ENCODE data around the gene HOXD4. TPM values are rescaled to one million over a fixed set of nuclear protein-coding genes. Genes with fewer than 3 reads are reported as not detected.
A peak's percentile ranks its signal among the peaks of the same experiment; 100 is the strongest.

The HOXD4 gene
- total RNA-seq, 4 donors from 2014 or later, result 2.2 to 25.5 (median 15.3) TPM

- peaks cover 8 to 51% (median 26%) of the 10 kb centered on the region in 4 donors for H3K4me1 ChIP-seq
- peak within 1 kb of the TSS; percentile 8 to 52 (median 28) for H3K4me3 ChIP-seq
- H3K27ac ChIP-seq, result peak within 1 kb of the TSS; percentile 51 to 79 (median 60)
- no peaks in the 10 kb centered on the region for H3K36me3 ChIP-seq
- DNase-seq, result peak; percentile 66
- H3K27me3 ChIP-seq, result peaks cover 98% of the 10 kb centered on the region
- H3K9me3 ChIP-seq, result no peaks in the 10 kb centered on the region
- WGBS, 2 donors (ENCODE audit: low coverage in 1 of 2), result 0 to 10% methylated on average over 3 to 64 of the region's 85 CpGs
- in situ Hi-C loops (cut with MboI; ENCODE audit: low pct_ligation_motif_present in 1 of 4, low pct_unique_long_range_greater_than_20kb in 1 of 4, low sequenced_read_pairs in 3 of 4), result loop anchor here in 3 of 4 donors (25.0 kb wide), 2 partner anchors 705 to 1030 kb away; no protein-coding TSS in a partner anchor
- peak; percentile 15 for TF ChIP-seq POLR2A (IDR thresholded peaks at IDR 0.05)
- no peak for TF ChIP-seq EP300 (IDR thresholded peaks at IDR 0.05; ENCODE audit: low read depth)
- TF ChIP-seq POLR2AphosphoS5 (IDR thresholded peaks at IDR 0.05), result peak; percentile 15 to 49 (median 44)
- no peak for TF ChIP-seq CTCF (IDR thresholded peaks at IDR 0.05)
- intact Hi-C loops (cut with DNase I; ENCODE audit: low total_unique reads), result no loop called here
These were observed 44.5 kb upstream of the HOXD4 start, which contains the start of gene HOXD11 for GRCh38 chr2:176106581-176107539. TSS of gene HOXD11 (plus strand) at chr2:176107280. CDS start at chr2:176107356, 76 bp downstream.

DNA sequence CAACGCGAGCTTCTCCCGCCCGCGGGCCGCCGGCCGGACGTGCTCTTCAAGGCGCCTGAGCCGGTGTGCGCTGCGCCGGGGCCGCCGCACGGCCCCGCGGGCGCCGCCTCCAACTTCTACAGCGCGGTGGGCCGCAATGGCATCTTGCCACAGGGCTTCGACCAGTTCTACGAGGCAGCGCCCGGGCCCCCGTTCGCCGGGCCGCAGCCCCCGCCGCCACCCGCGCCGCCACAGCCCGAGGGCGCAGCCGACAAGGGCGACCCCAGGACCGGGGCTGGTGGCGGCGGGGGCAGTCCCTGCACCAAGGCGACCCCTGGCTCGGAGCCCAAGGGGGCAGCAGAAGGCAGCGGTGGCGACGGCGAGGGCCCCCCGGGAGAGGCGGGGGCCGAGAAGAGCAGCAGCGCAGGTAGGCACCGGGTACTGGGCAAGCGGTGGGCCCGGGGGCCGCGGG, 43.6 kb upstream of the HOXD4 start:
- no peak for TF ChIP-seq EP300 (IDR thresholded peaks at IDR 0.05; ENCODE audit: low read depth)
- TF ChIP-seq POLR2A (IDR thresholded peaks at IDR 0.05), result no peak
- TF ChIP-seq POLR2AphosphoS5 (IDR thresholded peaks at IDR 0.05), result no peak
- no peak for TF ChIP-seq CTCF (IDR thresholded peaks at IDR 0.05)
- peaks cover 8 to 51% (median 26%) of the 10 kb centered on the region in 4 donors for H3K4me1 ChIP-seq
- intact Hi-C loops (cut with DNase I; ENCODE audit: low total_unique reads), result no loop called here
- peaks cover 98% of the 10 kb centered on the region for H3K27me3 ChIP-seq
- H3K27ac ChIP-seq, result peak overlapping the region; percentile 26 to 73 (median 56)
- DNase-seq, result no peak
- H3K9me3 ChIP-seq, result no peaks in the 10 kb centered on the region
- H3K36me3 ChIP-seq, result no peaks in the 10 kb centered on the region
- in situ Hi-C loops (cut with MboI; ENCODE audit: low pct_ligation_motif_present in 1 of 4, low pct_unique_long_range_greater_than_20kb in 1 of 4, low sequenced_read_pairs in 3 of 4), result loop anchor here in 3 of 4 donors (25.0 kb wide), 2 partner anchors 705 to 1030 kb away; no protein-coding TSS in a partner anchor
- 8% methylated on average over 43 of the region's 59 CpGs; no CpG with 5 or more reads in 1 of the 2 donors for WGBS, 2 donors (ENCODE audit: low coverage in 1 of 2)
- H3K4me3 ChIP-seq, result peak overlapping the region; percentile 8 to 47 (median 26)

GRCh38 chr2:176109192-176109901, 42.0 kb upstream of the HOXD4 start:
- TF ChIP-seq EP300 (IDR thresholded peaks at IDR 0.05; ENCODE audit: low read depth) (no peak), CTCF (IDR thresholded peaks at IDR 0.05) (no peak), POLR2A (IDR thresholded peaks at IDR 0.05) (no peak), POLR2AphosphoS5 (IDR thresholded peaks at IDR 0.05) (no peak)
- Histone ChIP-seq H3K4me1 (peaks cover 8 to 44% (median 22%) of the 10 kb centered on the region in 4 donors), H3K9me3 (no peaks in the 10 kb centered on the region), H3K27ac (peak overlapping the region; percentile 15 to 73 (median 46)), H3K27me3 (peaks cover 98% of the 10 kb centered on the region), H3K36me3 (no peaks in the 10 kb centered on the region), H3K4me3 (peak overlapping the region in 2 of 4 donors; percentile 22 to 47)
- DNase-seq, result no peak
- intact Hi-C loops (cut with DNase I; ENCODE audit: low total_unique reads), result no loop called here
- 45 to 53% methylated on average over 10 to 26 of the region's 26 CpGs for WGBS, 2 donors (ENCODE audit: low coverage in 1 of 2)
- in situ Hi-C loops (cut with MboI; ENCODE audit: low pct_ligation_motif_present in 1 of 4, low pct_unique_long_range_greater_than_20kb in 1 of 4, low sequenced_read_pairs in 3 of 4), result loop anchor here in 3 of 4 donors (25.0 kb wide), 2 partner anchors 703 to 1028 kb away; no protein-coding TSS in a partner anchor

Measured in transverse colon (tissue), 4 donors.